CD4-positive, CD25-positive, alpha-beta regulatory T cell (primary cell): ENCODE data around the gene GALM. TPM values are rescaled to one million over a fixed set of nuclear protein-coding genes. Genes with fewer than 3 reads are reported as not detected.

Source experiments
- ATAC-seq, 2 donors: fragments of 150-1000 bp; cut with Tn5 transposase; one replicate each; pipeline ENCODE4 v1.10.0; 2021; ENCODE audit warnings: low read depth in 2 of 2, moderate number of reproducible peaks in 2 of 2, moderate library complexity in 1 of 2
- DNase-seq, 3 donors: peaks; one replicate each; pipeline versions ENCODE4 v3.0.0 to v3.0.0-alpha.2; 2012 to 2022; ENCODE audit warnings: mixed read lengths in 1 of 3
- H3K27ac ChIP-seq: one replicate; pipeline ENCODE4 v1.7.0; 2013; ENCODE audit warnings: mild to moderate bottlenecking, low read length; ENCODE audit not compliant: insufficient read depth, poor library complexity, severe bottlenecking
- H3K27me3 ChIP-seq: one replicate; pipeline ENCODE4 v1.7.0; 2013; ENCODE audit warnings: low read length; ENCODE audit not compliant: control insufficient read depth, insufficient read depth
- H3K36me3 ChIP-seq: one replicate; pipeline ENCODE4 v1.7.0; 2013; ENCODE audit warnings: mild to moderate bottlenecking, low read length, moderate library complexity; ENCODE audit not compliant: control insufficient read depth, insufficient read depth
- H3K4me1 ChIP-seq: 2 replicates; pipeline ENCODE4 v1.7.0; 2013; ENCODE audit warnings: mild to moderate bottlenecking, low read length; ENCODE audit not compliant: insufficient read depth, control insufficient read depth, poor library complexity, severe bottlenecking
- H3K4me3 ChIP-seq: one replicate; pipeline ENCODE4 v1.7.0; 2013; ENCODE audit warnings: low read depth, mild to moderate bottlenecking, low read length, moderate library complexity
- H3K9me3 ChIP-seq, 2 experiments: 1 replicate in 1 of 2; 2 replicates in 1 of 2; pipeline ENCODE4 v1.7.0; 2013; ENCODE audit warnings: low read length in 2 of 2, mild to moderate bottlenecking in 1 of 2, moderate library complexity in 1 of 2; ENCODE audit not compliant: control insufficient read depth in 2 of 2
- H3K27ac Mint-ChIP-seq, 3 donors: one replicate each; pipeline ENCODE4 v1.8.0; 2020 to 2022; ENCODE audit warnings: mild to moderate bottlenecking in 3 of 3, mixed read lengths in 3 of 3, moderate library complexity in 2 of 3
- H3K27me3 Mint-ChIP-seq: one replicate; pipeline ENCODE4 v1.8.0; 2022; ENCODE audit warnings: mild to moderate bottlenecking, mixed read lengths
- H3K36me3 Mint-ChIP-seq: one replicate; pipeline ENCODE4 v1.8.0; 2020; ENCODE audit warnings: mixed read lengths
- H3K4me1 Mint-ChIP-seq, 4 donors: one replicate each; pipeline ENCODE4 v1.8.0; 2020 to 2022; ENCODE audit warnings: mixed read lengths in 4 of 4, mild to moderate bottlenecking in 1 of 4
- H3K4me3 Mint-ChIP-seq, 4 donors: one replicate each; pipeline ENCODE4 v1.8.0; 2020 to 2022; ENCODE audit warnings: mild to moderate bottlenecking in 4 of 4, mixed read lengths in 4 of 4, moderate library complexity in 3 of 4
- H3K9me3 Mint-ChIP-seq, 7 donors: one replicate each; pipeline ENCODE4 v1.8.0; 2020 to 2022; ENCODE audit warnings: mixed read lengths in 7 of 7, mild to moderate bottlenecking in 3 of 7, moderate library complexity in 2 of 7
- polyA plus RNA-seq, 4 donors: library from polyadenylated mRNA; unstranded; fragments of 300-500 nt; fragmentation: Illumina TruSeq; gene quantifications; one replicate each; pipeline ENCODE4 v1.2.3, GENCODE V29; 2021
- total RNA-seq: library from RNA; stranded (reverse); gene quantifications from one replicate; pipeline ENCODE4 v1.2.3, GENCODE V29; 2022

The GALM gene
- total and polyA plus RNA-seq, 5 donors from 2014 or later, result 46.8 to 75.2 (median 49.1) TPM

- Mint-ChIP-seq H3K36me3 (peaks cover 10% of the 10 kb centered on the region), H3K27ac (peak overlapping the region in 1 of 3 donors; percentile 14), H3K9me3 (peaks cover 0 to 2% (median 0%) of the 10 kb centered on the region in 7 donors), H3K27me3 (no peaks in the 10 kb centered on the region), H3K4me1 (peaks cover 12 to 39% (median 24%) of the 10 kb centered on the region in 4 donors), H3K4me3 (no peak overlapping the region)
- Histone ChIP-seq H3K27ac (no peak overlapping the region), H3K9me3 (no peaks in the 10 kb centered on the region), H3K27me3 (no peaks in the 10 kb centered on the region), H3K36me3 (peaks cover 33% of the 10 kb centered on the region), H3K4me1 (peaks cover 15% of the 10 kb centered on the region), H3K4me3 (no peak overlapping the region)
- DNase-seq (no peak), ATAC-seq (no peak)
Measured at GRCh38 chr2:38727661-38728060, 61.7 kb downstream of the GALM start.

- Histone ChIP-seq H3K36me3 (peaks cover 41% of the 10 kb centered on the region), H3K27me3 (no peaks in the 10 kb centered on the region), H3K27ac (no peak overlapping the region), H3K4me3 (no peak overlapping the region), H3K9me3 (no peaks in the 10 kb centered on the region), H3K4me1 (peaks cover 6% of the 10 kb centered on the region)
- Mint-ChIP-seq H3K27ac (no peak overlapping the region), H3K27me3 (no peaks in the 10 kb centered on the region), H3K9me3 (peaks cover 0 to 2% (median 0%) of the 10 kb centered on the region in 7 donors), H3K4me3 (no peak overlapping the region), H3K4me1 (peaks cover 5 to 29% (median 15%) of the 10 kb centered on the region in 4 donors), H3K36me3 (peaks cover 15% of the 10 kb centered on the region)
- DNase-seq (no peak), ATAC-seq (no peak)
Measured at GRCh38 chr2:38728694-38729093, 62.8 kb downstream of the GALM start.

GRCh38 chr2:38731090-38731489, 65.2 kb downstream of the GALM start:
- Histone ChIP-seq H3K4me1 (no peaks in the 10 kb centered on the region), H3K9me3 (no peaks in the 10 kb centered on the region), H3K27ac (no peak overlapping the region), H3K36me3 (peaks cover 52% of the 10 kb centered on the region), H3K27me3 (no peaks in the 10 kb centered on the region), H3K4me3 (no peak overlapping the region)
- DNase-seq, result no peak
- no peak for ATAC-seq
- peaks cover under 1 to 7% (median 4%) of the 10 kb centered on the region in 4 donors for H3K4me1 Mint-ChIP-seq
- H3K27ac Mint-ChIP-seq, result peak overlapping the region in 2 of 3 donors; percentile 25 to 91
- peaks cover 23% of the 10 kb centered on the region for H3K36me3 Mint-ChIP-seq
- no peaks in the 10 kb centered on the region for H3K27me3 Mint-ChIP-seq
- peaks cover 0 to 2% (median 0%) of the 10 kb centered on the region in 7 donors for H3K9me3 Mint-ChIP-seq
- H3K4me3 Mint-ChIP-seq, result no peak overlapping the region

GRCh38 chr2:38731684-38732221, 65.8 kb downstream of the GALM start:
- Mint-ChIP-seq H3K4me3 (no peak overlapping the region), H3K4me1 (peaks cover 0 to 8% (median 6%) of the 10 kb centered on the region in 4 donors), H3K9me3 (peaks cover 0 to 2% (median 0%) of the 10 kb centered on the region in 7 donors), H3K27me3 (no peaks in the 10 kb centered on the region), H3K36me3 (peaks cover 23% of the 10 kb centered on the region), H3K27ac (peak overlapping the region in 2 of 3 donors; percentile 25 to 91)
- H3K27me3 ChIP-seq, result no peaks in the 10 kb centered on the region
- H3K4me1 ChIP-seq, result no peaks in the 10 kb centered on the region
- DNase-seq (no peak), ATAC-seq (no peak)
- peaks cover 52% of the 10 kb centered on the region for H3K36me3 ChIP-seq
- no peak overlapping the region for H3K4me3 ChIP-seq
- no peaks in the 10 kb centered on the region for H3K9me3 ChIP-seq
- no peak overlapping the region for H3K27ac ChIP-seq

- peaks cover 0 to 2% (median 0%) of the 10 kb centered on the region in 7 donors for H3K9me3 Mint-ChIP-seq
- H3K36me3 ChIP-seq, result peaks cover 59% of the 10 kb centered on the region
- peaks cover 28% of the 10 kb centered on the region for H3K36me3 Mint-ChIP-seq
- peak overlapping the region in 2 of 3 donors; percentile 55 to 64 for H3K27ac Mint-ChIP-seq
- no peaks in the 10 kb centered on the region for H3K27me3 Mint-ChIP-seq
- no peaks in the 10 kb centered on the region for H3K27me3 ChIP-seq
- no peak overlapping the region for H3K4me3 Mint-ChIP-seq
- H3K4me3 ChIP-seq, result no peak overlapping the region
- H3K4me1 Mint-ChIP-seq, result peaks cover 3 to 13% (median 6%) of the 10 kb centered on the region in 4 donors
- DNase-seq (no peak), ATAC-seq (no peak)
- H3K27ac ChIP-seq, result no peak overlapping the region
- H3K9me3 ChIP-seq, result no peaks in the 10 kb centered on the region
- H3K4me1 ChIP-seq, result no peaks in the 10 kb centered on the region
Measured at GRCh38 chr2:38733300-38733971, 67.5 kb downstream of the GALM start.

- Mint-ChIP-seq H3K9me3 (peaks cover 0 to 2% (median 0%) of the 10 kb centered on the region in 7 donors), H3K4me3 (peak overlapping the region in 1 of 4 donors; percentile 45), H3K27me3 (no peaks in the 10 kb centered on the region), H3K4me1 (peaks cover 5 to 20% (median 9%) of the 10 kb centered on the region in 4 donors), H3K36me3 (peaks cover 31% of the 10 kb centered on the region), H3K27ac (peak overlapping the region in 2 of 3 donors; percentile 46 to 64)
- no peaks in the 10 kb centered on the region for H3K4me1 ChIP-seq
- DNase-seq (no peak), ATAC-seq (no peak)
- H3K4me3 ChIP-seq, result no peak overlapping the region
- H3K27me3 ChIP-seq, result no peaks in the 10 kb centered on the region
- peaks cover 56% of the 10 kb centered on the region for H3K36me3 ChIP-seq
- no peak overlapping the region for H3K27ac ChIP-seq
- H3K9me3 ChIP-seq, result no peaks in the 10 kb centered on the region
Measured at GRCh38 chr2:38734299-38735058, 68.6 kb downstream of the GALM start.

GRCh38 chr2:38735999-38736320, 70.0 kb downstream of the GALM start:
- peaks cover 47% of the 10 kb centered on the region for H3K36me3 ChIP-seq
- H3K4me1 Mint-ChIP-seq, result peaks cover 9 to 28% (median 18%) of the 10 kb centered on the region in 4 donors
- H3K27me3 Mint-ChIP-seq, result no peaks in the 10 kb centered on the region
- no peak for DNase-seq
- no peak overlapping the region for H3K4me3 ChIP-seq
- H3K9me3 Mint-ChIP-seq, result peaks cover 0 to 2% (median 0%) of the 10 kb centered on the region in 7 donors
- no peak overlapping the region for H3K27ac ChIP-seq
- H3K36me3 Mint-ChIP-seq, result peaks cover 25% of the 10 kb centered on the region
- H3K4me3 Mint-ChIP-seq, result no peak overlapping the region
- ATAC-seq, result no peak
- no peak overlapping the region for H3K27ac Mint-ChIP-seq
- no peaks in the 10 kb centered on the region for H3K4me1 ChIP-seq
- H3K9me3 ChIP-seq, result no peaks in the 10 kb centered on the region
- H3K27me3 ChIP-seq, result no peaks in the 10 kb centered on the region
